SK-N-SH treated with all-trans-retinoic acid at 6 μM for 48 hours (cell line): ENCODE measurements around the gene CKMT2.

Experiments used
- ARNTL ChIP-seq: fragments of 450-650 bp; formaldehyde crosslinking; IDR thresholded peaks from 2 replicates; pipeline ENCODE4 v1.5.0; 2020; ENCODE audit warnings: low read depth, mild to moderate bottlenecking, moderate library complexity, borderline replicate concordance
- CSRNP3 ChIP-seq: fragments of 250-450 bp; sonication (Bioruptor Pico); IDR thresholded peaks from 2 replicates; pipeline ENCODE4 v1.5.1; 2021; ENCODE audit warnings: mild to moderate bottlenecking, moderate library complexity
- ESRRG ChIP-seq: fragments of 250-450 bp; sonication (Bioruptor Pico); IDR thresholded peaks from 2 replicates; pipeline ENCODE4 v1.6.1; 2021; ENCODE audit warnings: mild to moderate bottlenecking
- ISL1 ChIP-seq: fragments of 250-450 bp; sonication (Bioruptor Pico); IDR thresholded peaks from 2 replicates; pipeline ENCODE4 v2.1.2; 2022; ENCODE audit warnings: mild to moderate bottlenecking, moderate library complexity
- RARB ChIP-seq: fragments of 250-450 bp; sonication (Bioruptor Pico); IDR thresholded peaks from 2 replicates; pipeline ENCODE4 v1.8.0; 2021; ENCODE audit warnings: mild to moderate bottlenecking, moderate library complexity
- ZC3H10 ChIP-seq: fragments of 250-450 bp; sonication (Bioruptor Pico); IDR thresholded peaks from 2 replicates; pipeline ENCODE4 v1.5.1; 2021; ENCODE audit warnings: mild to moderate bottlenecking, moderate library complexity

DNA sequence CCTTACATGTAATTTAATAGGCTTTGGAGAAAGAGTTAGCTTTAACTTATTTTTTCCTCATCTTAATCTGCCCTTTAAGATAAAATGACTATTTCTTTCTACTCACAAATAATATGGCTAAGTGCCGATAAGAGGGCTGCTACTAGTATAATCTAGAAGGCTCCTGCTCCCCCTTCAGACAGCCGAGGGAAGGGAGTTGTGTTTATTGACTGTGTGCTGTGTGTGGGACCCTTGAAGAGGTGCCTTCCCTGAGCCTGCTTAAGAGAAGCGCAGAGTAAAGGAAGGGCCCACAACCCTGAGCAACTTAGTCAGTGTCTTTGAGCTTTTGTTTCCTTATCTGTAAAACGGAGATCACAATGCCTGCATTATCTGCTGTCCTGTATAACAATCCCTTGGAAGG lies 28.1 kb upstream of the CKMT2 start:
- TF ChIP-seq ARNTL (CRISPR knock-in tag) (no peak), CSRNP3 (no peak), ESRRG (CRISPR knock-in tag) (no peak), ZC3H10 (CRISPR knock-in tag) (no peak), RARB (CRISPR knock-in tag) (no peak), ISL1 (CRISPR knock-in tag) (no peak)
